ENCODE measurements around the gene INCA1.

The INCA1 gene

GRCh38 chr17:4980644-4981216 lies 16.6 kb downstream of the INCA1 start:
- TF ChIP-seq CTCF (IDR thresholded peaks at IDR 0.05; ENCODE audit: low read depth, low read length): peak; percentile 70

GRCh38 chr17:4978726-4979125 lies 18.6 kb downstream of the INCA1 start:
- H3K4me3 ChIP-seq (ENCODE audit: low read depth, low read length): no peak overlapping the region
- no peak for TF ChIP-seq CTCF (IDR thresholded peaks at IDR 0.05; ENCODE audit: low read depth, low read length)

More at GRCh38 chr17:4980644-4981216, 16.6 kb downstream of the INCA1 start:
- no peak overlapping the region for H3K4me3 ChIP-seq (ENCODE audit: low read depth, low read length)

- TF ChIP-seq CTCF (IDR thresholded peaks at IDR 0.05; ENCODE audit: low read depth, low read length): no peak
- no peak overlapping the region for H3K4me3 ChIP-seq (ENCODE audit: low read depth, low read length)
Measured at GRCh38 chr17:4974115-4974670, 23.1 kb downstream of the INCA1 start.

GRCh38 chr17:4973256-4974114 lies 23.8 kb downstream of the INCA1 start:
- no peak for TF ChIP-seq CTCF (IDR thresholded peaks at IDR 0.05; ENCODE audit: low read depth, low read length)
- H3K4me3 ChIP-seq (ENCODE audit: low read depth, low read length): no peak overlapping the region

- TF ChIP-seq CTCF (IDR thresholded peaks at IDR 0.05; ENCODE audit: low read depth, low read length): no peak
- H3K4me3 ChIP-seq (ENCODE audit: low read depth, low read length): no peak overlapping the region
Measured at GRCh38 chr17:4972752-4973151, 24.6 kb downstream of the INCA1 start.

- TF ChIP-seq CTCF (IDR thresholded peaks at IDR 0.05; ENCODE audit: low read depth, low read length): no peak
- no peak overlapping the region for H3K4me3 ChIP-seq (ENCODE audit: low read depth, low read length)
Measured at GRCh38 chr17:4972322-4972721, 25.0 kb downstream of the INCA1 start.

- no peak overlapping the region for H3K4me3 ChIP-seq (ENCODE audit: low read depth, low read length)
- TF ChIP-seq CTCF (IDR thresholded peaks at IDR 0.05; ENCODE audit: low read depth, low read length): no peak
Measured at GRCh38 chr17:4971826-4972225, 25.5 kb downstream of the INCA1 start.

Data from WI38 (cell line).